Body of pancreas (tissue), 4 donors: ENCODE data around the gene ABCC1. TPM values are rescaled to one million over a fixed set of nuclear protein-coding genes. Genes with fewer than 3 reads are reported as not detected.

Source experiments
- ATAC-seq: fragments of 150-250 bp; one replicate; pipeline ENCODE4 v1.9.1; 2016
- DNase-seq, 4 donors: peaks; one replicate each; pipeline ENCODE4 v3.0.0-alpha.2; 2019
- H3K27ac ChIP-seq, 4 donors: fragments of 200-600 bp; sonication (generic); 1 replicate in 3 of 4; 2 replicates in 1 of 4; pipeline versions ENCODE4 v1.5.1 to v1.6.1; 2016 to 2019; ENCODE audit warnings: mild to moderate bottlenecking in 1 of 4, mixed read lengths in 1 of 4, moderate library complexity in 1 of 4
- H3K27me3 ChIP-seq, 2 donors: fragments of 200-600 bp; sonication (generic); one replicate each; pipeline ENCODE4 v1.6.0; 2016; ENCODE audit warnings: mild to moderate bottlenecking in 1 of 2
- H3K36me3 ChIP-seq, 2 donors: fragments of 200-600 bp; sonication (generic); replicated peaks in 1 of 2; 2 replicates each; pipeline ENCODE4 v1.5.1; 2016; ENCODE audit warnings: low read depth in 2 of 2; ENCODE audit not compliant: insufficient read depth in 1 of 2
- H3K4me1 ChIP-seq: fragments of 200-600 bp; sonication (generic); one replicate; pipeline ENCODE4 v1.6.0; 2016
- H3K4me3 ChIP-seq, 2 donors: fragments of 200-600 bp; sonication (generic); 1 replicate in 1 of 2; 2 replicates in 1 of 2; pipeline ENCODE4 v1.5.1; 2016 to 2019
- H3K9me3 ChIP-seq, 3 donors: fragments of 200-600 bp; sonication (generic); 1 replicate in 2 of 3; 2 replicates in 1 of 3; pipeline ENCODE4 v1.5.1; 2016
- POLR2A ChIP-seq, 3 donors: fragments of 450-650 bp; IDR thresholded peaks; one replicate each; pipeline ENCODE4 v1.6.1; 2016; ENCODE audit warnings: antibody characterized with exemption in 3 of 3, mild to moderate bottlenecking in 2 of 3
- WGBS, 2 donors: methylation state at CpG; one replicate each; pipeline ENCODE4 v1.1.5; 2017; 5-methylcytosine and 5-hydroxymethylcytosine counted together
- intact Hi-C: fragments of 100-400 bp; cut with DNase I; formaldehyde crosslinking; loops from one replicate; pipeline ENCODE4 v1.15.1; 2023
- total RNA-seq, 2 donors: library from RNA; depleted of rRNA; stranded (reverse); fragments of >200 nt; gene quantifications; one replicate each; pipeline ENCODE4 v1.1.0, GENCODE V29; 2016
- TF ChIP-seq, protein P1 (sequence below), 7 experiments: fragments of 450-650 bp in 4 of 7; fragments of 200-600 bp in 3 of 7; sonication (generic) in 3 of 7; IDR thresholded peaks; one replicate each; pipeline ENCODE4 v1.5.1; 2016 to 2019; ENCODE audit warnings: antibody characterized with exemption in 7 of 7

The ABCC1 gene
- total RNA-seq, 2 donors from 2014 or later = 12.7 to 23.1 TPM

DNA sequence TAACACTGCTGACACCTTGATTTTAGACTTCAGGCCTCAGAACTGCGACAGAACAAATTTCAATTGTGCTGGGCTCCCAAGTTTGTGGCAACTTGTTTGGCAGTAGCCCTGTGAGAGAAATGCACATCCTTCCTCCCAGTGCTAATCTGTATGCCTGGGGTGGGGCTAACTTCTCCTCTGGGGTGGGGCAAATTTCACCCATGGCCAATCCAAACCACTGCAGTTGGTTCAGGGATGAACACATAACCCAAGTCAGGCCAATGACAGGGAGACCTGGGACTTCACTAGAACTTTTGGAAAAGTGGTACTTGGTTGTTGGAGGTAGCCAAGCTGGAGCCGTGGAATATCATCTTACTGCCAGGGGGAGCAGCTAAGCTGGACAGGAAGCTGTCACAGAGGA lies 217.5 kb downstream of the ABCC1 start:
- Histone ChIP-seq H3K9me3 (no peaks in the 10 kb centered on the region), H3K27me3 (no peaks in the 10 kb centered on the region), H3K36me3 (peaks cover 3 to 12% of the 10 kb centered on the region in 2 donors), H3K27ac (no peak overlapping the region), H3K4me3 (no peak overlapping the region), H3K4me1 (no peaks in the 10 kb centered on the region)
- 35 to 38% methylated on average over 2 of the region's 2 CpGs for WGBS, 2 donors
- no peak for DNase-seq
- intact Hi-C loops = no loop called here
- TF ChIP-seq POLR2A (IDR thresholded peaks at IDR 0.05) = no peak
- TF ChIP-seq, protein P1, sequence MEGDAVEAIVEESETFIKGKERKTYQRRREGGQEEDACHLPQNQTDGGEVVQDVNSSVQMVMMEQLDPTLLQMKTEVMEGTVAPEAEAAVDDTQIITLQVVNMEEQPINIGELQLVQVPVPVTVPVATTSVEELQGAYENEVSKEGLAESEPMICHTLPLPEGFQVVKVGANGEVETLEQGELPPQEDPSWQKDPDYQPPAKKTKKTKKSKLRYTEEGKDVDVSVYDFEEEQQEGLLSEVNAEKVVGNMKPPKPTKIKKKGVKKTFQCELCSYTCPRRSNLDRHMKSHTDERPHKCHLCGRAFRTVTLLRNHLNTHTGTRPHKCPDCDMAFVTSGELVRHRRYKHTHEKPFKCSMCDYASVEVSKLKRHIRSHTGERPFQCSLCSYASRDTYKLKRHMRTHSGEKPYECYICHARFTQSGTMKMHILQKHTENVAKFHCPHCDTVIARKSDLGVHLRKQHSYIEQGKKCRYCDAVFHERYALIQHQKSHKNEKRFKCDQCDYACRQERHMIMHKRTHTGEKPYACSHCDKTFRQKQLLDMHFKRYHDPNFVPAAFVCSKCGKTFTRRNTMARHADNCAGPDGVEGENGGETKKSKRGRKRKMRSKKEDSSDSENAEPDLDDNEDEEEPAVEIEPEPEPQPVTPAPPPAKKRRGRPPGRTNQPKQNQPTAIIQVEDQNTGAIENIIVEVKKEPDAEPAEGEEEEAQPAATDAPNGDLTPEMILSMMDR (IDR thresholded peaks at IDR 0.05) = no peak
- ATAC-seq = no peak

DNA sequence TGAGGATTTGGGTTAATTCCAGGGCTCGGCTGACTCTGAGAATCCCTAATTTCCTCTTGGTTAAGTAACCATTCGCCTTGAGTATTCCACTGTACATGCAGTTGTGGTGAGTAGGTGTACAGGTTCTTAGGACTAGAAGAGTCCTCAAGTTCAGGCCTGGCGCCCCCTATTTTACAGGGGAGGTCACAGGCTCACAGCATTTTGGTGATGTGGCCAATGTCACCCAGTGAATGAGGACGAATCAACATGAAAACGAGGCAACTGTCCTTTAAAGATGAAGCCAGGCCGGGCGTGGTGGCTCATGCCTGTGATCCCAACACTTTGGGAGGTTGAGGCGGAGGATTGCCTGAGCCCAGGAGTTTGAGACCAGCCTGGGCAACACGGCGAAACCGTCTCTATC lies 218.5 kb downstream of the ABCC1 start:
- no peak for DNase-seq
- H3K27me3 ChIP-seq = no peaks in the 10 kb centered on the region
- TF ChIP-seq, protein P1 (IDR thresholded peaks at IDR 0.05) = no peak
- TF ChIP-seq POLR2A (IDR thresholded peaks at IDR 0.05) = no peak
- H3K27ac ChIP-seq = no peak overlapping the region
- WGBS, 2 donors = 78 to 80% methylated on average over 3 to 11 of the region's 11 CpGs
- peaks cover 3 to 12% of the 10 kb centered on the region in 2 donors for H3K36me3 ChIP-seq
- intact Hi-C loops = no loop called here
- no peak overlapping the region for H3K4me3 ChIP-seq
- no peak for ATAC-seq
- no peaks in the 10 kb centered on the region for H3K9me3 ChIP-seq
- no peaks in the 10 kb centered on the region for H3K4me1 ChIP-seq

DNA sequence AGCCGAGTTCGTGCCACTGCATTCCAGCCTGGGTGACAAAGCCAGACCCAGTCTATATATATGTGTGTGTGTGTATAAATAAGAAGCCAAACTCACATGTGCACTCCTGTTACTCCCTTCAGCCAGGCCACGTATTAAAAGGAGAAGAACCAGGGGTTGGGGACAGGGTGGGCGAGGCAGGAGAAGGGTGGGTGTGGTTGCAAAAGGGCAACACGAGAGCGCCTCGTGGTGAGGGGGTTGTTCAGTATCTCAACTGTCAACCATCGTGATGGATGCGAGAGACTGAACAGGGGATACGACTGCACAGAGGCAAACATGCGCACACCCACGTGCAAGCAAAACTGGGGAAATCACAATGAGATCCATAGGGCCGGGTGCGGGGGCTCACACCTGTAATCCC lies 219.0 kb downstream of the ABCC1 start:
- DNase-seq = no peak
- no peak for TF ChIP-seq POLR2A (IDR thresholded peaks at IDR 0.05)
- TF ChIP-seq, protein P1 (IDR thresholded peaks at IDR 0.05) = no peak
- 78 to 81% methylated on average over 13 to 14 of the region's 14 CpGs for WGBS, 2 donors
- H3K4me3 ChIP-seq = no peak overlapping the region
- no peaks in the 10 kb centered on the region for H3K27me3 ChIP-seq
- H3K9me3 ChIP-seq = no peaks in the 10 kb centered on the region
- no peak for ATAC-seq
- no peaks in the 10 kb centered on the region for H3K4me1 ChIP-seq
- peaks cover 3 to 16% of the 10 kb centered on the region in 2 donors for H3K36me3 ChIP-seq
- H3K27ac ChIP-seq = no peak overlapping the region
- intact Hi-C loops = no loop called here

DNA sequence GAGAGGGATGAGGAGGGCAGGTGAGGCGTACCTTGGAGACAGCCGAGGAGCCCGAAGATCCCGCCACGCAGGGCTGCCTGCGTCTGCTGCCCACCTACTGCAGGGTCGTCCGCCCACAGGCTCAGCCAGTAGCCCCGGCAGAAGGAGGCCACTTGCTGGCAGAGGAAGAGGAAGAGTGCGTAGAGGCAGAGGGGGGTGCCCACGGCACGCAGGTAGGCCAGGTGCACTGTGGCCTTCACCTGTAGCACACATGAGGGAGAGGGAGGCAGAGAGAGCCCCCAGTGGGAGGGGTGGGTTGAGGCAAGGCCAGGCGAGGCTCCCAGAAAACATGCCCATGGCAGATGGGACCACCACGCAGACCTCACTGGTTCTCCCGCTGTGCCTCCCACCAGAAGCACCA lies 220.2 kb downstream of the ABCC1 start:
- Histone ChIP-seq H3K36me3 (peaks cover 3 to 16% of the 10 kb centered on the region in 2 donors), H3K4me3 (no peak overlapping the region), H3K27me3 (no peaks in the 10 kb centered on the region), H3K4me1 (no peaks in the 10 kb centered on the region), H3K27ac (no peak overlapping the region), H3K9me3 (no peaks in the 10 kb centered on the region)
- intact Hi-C loops = no loop called here
- 86 to 100% methylated on average over 6 to 7 of the region's 15 CpGs for WGBS, 2 donors
- DNase-seq = no peak
- TF ChIP-seq POLR2A (IDR thresholded peaks at IDR 0.05) = no peak
- TF ChIP-seq, protein P1 (IDR thresholded peaks at IDR 0.05) = no peak
- ATAC-seq = no peak

DNA sequence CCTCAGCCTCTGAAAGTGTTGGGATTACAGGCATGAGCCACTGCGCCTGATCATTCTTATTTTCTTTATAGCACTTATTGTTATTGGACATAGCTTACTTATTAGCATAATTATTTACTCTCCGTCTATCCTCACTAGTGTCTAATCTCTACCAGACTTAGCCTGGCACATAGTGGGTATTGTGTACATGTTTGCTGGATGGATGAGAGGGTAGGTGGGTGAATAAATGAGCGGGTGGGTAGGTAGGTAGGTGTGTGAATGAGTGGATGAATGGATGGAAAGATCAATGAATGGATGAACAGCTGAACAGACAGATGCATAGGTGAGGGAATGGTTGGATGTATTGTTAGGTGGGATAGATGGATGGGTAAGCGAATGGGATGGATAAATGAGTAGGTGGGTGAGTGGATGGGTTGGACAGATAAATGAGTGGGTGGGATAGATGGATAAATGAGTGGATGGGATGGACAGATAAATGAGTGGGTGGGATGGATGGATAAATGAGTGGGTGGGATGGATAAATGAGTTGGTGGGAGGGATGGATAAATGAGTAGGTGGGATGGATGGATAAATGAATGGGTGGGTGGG lies 222.0 kb downstream of the ABCC1 start:
- DNase-seq (no peak), ATAC-seq (no peak)
- H3K36me3 ChIP-seq = peaks cover 3 to 22% of the 10 kb centered on the region in 2 donors
- H3K27me3 ChIP-seq = no peaks in the 10 kb centered on the region
- H3K4me1 ChIP-seq = no peaks in the 10 kb centered on the region
- 93 to 98% methylated on average over 4 of the region's 4 CpGs for WGBS, 2 donors
- H3K4me3 ChIP-seq = no peak overlapping the region
- no peaks in the 10 kb centered on the region for H3K9me3 ChIP-seq
- intact Hi-C loops = no loop called here
- TF ChIP-seq, protein P1 (IDR thresholded peaks at IDR 0.05) = no peak
- TF ChIP-seq POLR2A (IDR thresholded peaks at IDR 0.05) = no peak
- no peak overlapping the region for H3K27ac ChIP-seq
